NCI-H146 (cell line): ENCODE measurements around the gene LINC00237.

Source experiments
- DNase-seq: peaks from one replicate; lab custom pipeline; 2025; lab: John Stamatoyannopoulos, UW

The LINC00237 gene

GRCh38 chr20:21047981-21048380, 58.2 kb downstream of the LINC00237 start:
- DNase-seq, result no peak

GRCh38 chr20:21046413-21047070, 59.6 kb downstream of the LINC00237 start:
- DNase-seq, result peak; percentile 46
